KMS-11 (cell line): ENCODE data around the gene CAPZB.

ENCODE experiments used
- H2AFZ ChIP-seq: fragments of 200-600 bp; sonication (generic); 2 replicates; pipeline ENCODE4 v1.6.1; 2016; ENCODE audit warnings: antibody characterized with exemption, mixed run types, low read depth
- H3K27ac ChIP-seq: fragments of 200-600 bp; sonication (generic); 2 replicates; pipeline ENCODE4 v1.6.1; 2016; ENCODE audit warnings: mild to moderate bottlenecking, mixed run types
- H3K27me3 ChIP-seq: fragments of 200-600 bp; sonication (generic); 2 replicates; pipeline ENCODE4 v1.6.1; 2017; ENCODE audit warnings: mild to moderate bottlenecking, low read depth, mixed run types, moderate library complexity; ENCODE audit not compliant: insufficient read depth
- H3K36me3 ChIP-seq: fragments of 200-600 bp; sonication (generic); 2 replicates; pipeline ENCODE4 v1.6.1; 2017; ENCODE audit warnings: mild to moderate bottlenecking, mixed run types; ENCODE audit not compliant: insufficient read depth
- H3K4me1 ChIP-seq: fragments of 200-600 bp; sonication (generic); 2 replicates; pipeline ENCODE4 v1.6.1; 2016; ENCODE audit warnings: mild to moderate bottlenecking, low read depth, mixed run types; ENCODE audit not compliant: poor library complexity, severe bottlenecking
- H3K4me2 ChIP-seq: fragments of 200-600 bp; sonication (generic); 2 replicates; pipeline ENCODE4 v1.7.0; 2016; ENCODE audit warnings: mild to moderate bottlenecking, mixed run types
- H3K4me3 ChIP-seq: fragments of 200-600 bp; sonication (generic); IDR thresholded peaks from 2 replicates; pipeline ENCODE4 v1.6.1; 2017; ENCODE audit warnings: low read depth, low read length, mixed read lengths; ENCODE audit not compliant: insufficient read depth
- H3K79me2 ChIP-seq: fragments of 200-600 bp; sonication (generic); 2 replicates; pipeline ENCODE4 v1.6.1; 2016; ENCODE audit warnings: low read depth, mixed run types; ENCODE audit not compliant: insufficient read depth
- H3K9ac ChIP-seq: fragments of 200-600 bp; sonication (generic); 2 replicates; pipeline ENCODE4 v1.6.1; 2016; ENCODE audit warnings: mild to moderate bottlenecking, mixed run types
- H4K20me1 ChIP-seq: fragments of 200-600 bp; sonication (generic); 2 replicates; pipeline ENCODE4 v1.6.1; 2016; ENCODE audit warnings: mild to moderate bottlenecking, mixed run types; ENCODE audit not compliant: insufficient read depth
- CTCF ChIP-seq: fragments of 200-600 bp; sonication (generic); conservative IDR thresholded peaks from 2 replicates; pipeline ENCODE4 v1.6.1; 2017; ENCODE audit warnings: low read depth, mild to moderate bottlenecking, antibody characterized with exemption, low read length, moderate library complexity, mixed read lengths

Gene CAPZB

DNA sequence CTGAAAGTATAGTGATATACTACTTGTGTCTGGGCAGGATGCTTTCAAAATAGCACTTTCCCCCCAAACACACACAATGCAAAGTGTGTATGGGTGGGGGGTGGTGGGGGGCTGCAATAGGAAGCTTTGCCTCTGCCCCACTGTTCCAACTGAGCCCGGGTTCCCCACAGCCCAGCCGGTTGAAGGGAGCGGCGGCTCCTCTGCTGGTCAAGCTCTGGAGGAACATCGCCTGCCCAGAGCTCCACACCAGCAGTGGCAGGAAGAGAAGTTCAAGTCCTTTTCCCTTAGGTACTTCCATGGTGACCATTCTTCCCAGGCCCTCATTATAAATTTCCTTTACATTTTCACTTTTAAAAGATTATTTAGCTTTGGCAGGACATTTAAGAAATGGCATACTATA lies 74.9 kb downstream of the CAPZB start:
- TF ChIP-seq CTCF: no peak
- Histone ChIP-seq H3K36me3 (no peaks in the 10 kb centered on the region), H3K27ac (no peak overlapping the region), H2AFZ (no peak overlapping the region), H3K4me2 (no peak overlapping the region), H3K4me3 (no peak overlapping the region), H3K27me3 (no peaks in the 10 kb centered on the region), H3K79me2 (peaks cover 4% of the 10 kb centered on the region; the same call in 1 of the 2 replicates), H3K9ac (no peak overlapping the region), H3K4me1 (no peaks in the 10 kb centered on the region), H4K20me1 (0 out of 2 replicates have a peak, but pooled peaks cover 3% of the 10 kb centered on the region)

DNA sequence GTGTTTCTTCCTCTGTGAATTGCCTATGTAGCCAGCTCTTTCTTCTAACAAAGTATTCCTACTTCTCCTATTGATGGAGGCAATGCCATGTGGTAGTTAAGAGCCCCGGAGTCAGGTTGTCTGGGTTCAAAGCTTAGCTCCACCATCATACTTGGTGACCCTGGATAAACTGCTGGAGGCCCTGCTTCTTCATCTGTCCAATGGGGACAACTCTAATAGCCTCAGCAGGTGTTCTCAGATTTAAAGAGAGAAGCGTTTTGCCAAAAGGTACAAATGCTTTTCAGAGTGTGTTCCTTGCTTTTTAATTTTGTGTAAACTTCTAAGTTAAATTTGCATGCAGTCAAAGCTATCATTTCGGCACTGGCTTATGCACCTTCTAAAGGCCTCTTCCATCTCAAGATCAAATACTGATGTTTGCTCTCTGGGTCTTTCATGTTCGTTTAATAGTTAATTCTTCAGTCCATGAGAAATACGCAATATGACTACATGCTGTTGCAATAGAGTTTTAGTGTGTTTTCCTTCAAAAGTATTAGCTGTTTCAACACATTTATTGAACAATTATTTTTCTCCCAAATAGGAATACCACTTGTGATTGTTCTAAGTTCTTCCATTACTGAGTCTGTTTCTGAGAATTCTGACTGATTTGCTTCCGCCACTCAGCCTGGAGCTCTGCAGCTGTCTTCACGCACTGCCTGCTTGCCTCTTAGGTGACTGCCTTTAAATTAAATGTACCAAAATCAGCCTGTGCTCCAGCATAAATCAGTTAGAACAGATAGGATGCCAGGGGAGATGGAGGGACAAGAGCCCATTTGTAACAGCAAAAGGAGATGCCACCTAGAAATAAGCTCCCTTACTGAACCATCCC lies 75.6 kb downstream of the CAPZB start:
- H3K4me1 ChIP-seq: no peaks in the 10 kb centered on the region

DNA sequence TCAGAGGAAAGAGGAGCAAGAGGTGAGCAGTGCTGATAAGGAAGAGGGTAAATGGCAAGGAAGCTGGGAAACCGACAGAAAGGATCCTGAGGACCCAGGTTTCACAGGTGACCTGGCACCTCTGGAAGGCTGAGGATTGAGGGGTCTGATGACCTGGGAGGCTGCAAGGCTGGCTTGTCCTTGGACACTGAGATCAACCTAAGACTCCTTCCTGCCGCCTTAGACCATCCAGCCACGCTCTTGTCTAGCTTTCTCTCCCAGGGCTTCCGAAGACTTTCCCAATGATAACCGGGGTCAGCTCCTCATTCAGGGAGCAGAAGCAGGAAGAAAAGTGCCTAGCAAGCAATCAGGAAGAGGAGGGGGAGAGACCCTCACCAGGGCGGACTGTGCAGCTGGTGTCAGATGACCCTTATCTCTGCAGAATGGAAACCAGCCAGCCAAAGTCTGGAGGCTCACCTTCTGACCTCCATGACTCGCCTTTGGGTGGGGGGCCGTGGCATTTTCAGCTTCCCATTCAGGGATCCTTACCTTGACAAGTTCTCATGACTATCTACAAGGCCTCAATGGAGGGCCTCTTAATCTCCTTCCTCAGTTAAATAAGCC lies 77.7 kb downstream of the CAPZB start:
- H4K20me1 ChIP-seq: no peaks in the 10 kb centered on the region
- H2AFZ ChIP-seq: no peak overlapping the region
- no peak overlapping the region for H3K4me3 ChIP-seq
- H3K27me3 ChIP-seq: no peaks in the 10 kb centered on the region
- peaks cover 4% of the 10 kb centered on the region; the same call in 1 of the 2 replicates for H3K79me2 ChIP-seq
- TF ChIP-seq CTCF: no peak
- H3K36me3 ChIP-seq: no peaks in the 10 kb centered on the region
- H3K4me2 ChIP-seq: no peak overlapping the region
- no peak overlapping the region for H3K27ac ChIP-seq
- no peak overlapping the region for H3K9ac ChIP-seq
- H3K4me1 ChIP-seq: no peaks in the 10 kb centered on the region

More for the DNA sequence above, 75.6 kb downstream of the CAPZB start:
- no peak for TF ChIP-seq CTCF
- Histone ChIP-seq H3K4me2 (no peak overlapping the region), H3K4me3 (no peak overlapping the region), H3K27ac (no peak overlapping the region), H2AFZ (no peak overlapping the region), H3K79me2 (peaks cover 4% of the 10 kb centered on the region; the same call in 1 of the 2 replicates), H4K20me1 (0 out of 2 replicates have a peak, but pooled peaks cover 3% of the 10 kb centered on the region), H3K9ac (no peak overlapping the region), H3K36me3 (no peaks in the 10 kb centered on the region), H3K27me3 (no peaks in the 10 kb centered on the region)

DNA sequence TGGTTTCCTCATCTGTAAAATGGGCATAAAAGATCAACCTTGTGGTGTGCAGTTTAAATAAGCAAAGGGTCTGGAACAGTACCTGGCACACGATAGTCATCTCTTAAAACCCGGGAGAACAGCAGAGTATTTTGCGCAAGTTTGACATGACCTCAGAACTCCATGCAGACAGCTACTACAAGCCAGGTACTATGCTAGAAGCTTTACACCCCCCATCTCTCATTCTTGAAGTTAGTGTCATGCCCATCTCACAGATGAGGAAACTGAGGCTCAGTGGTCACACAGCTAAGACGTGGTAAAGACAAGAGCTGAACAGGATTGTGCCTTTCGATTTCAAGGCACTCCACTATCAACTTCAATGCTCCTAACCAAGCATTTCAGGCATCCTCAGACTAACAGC lies 78.7 kb downstream of the CAPZB start:
- H3K4me2 ChIP-seq: no peak overlapping the region
- no peak overlapping the region for H3K4me3 ChIP-seq
- H2AFZ ChIP-seq: no peak overlapping the region
- no peak for TF ChIP-seq CTCF
- no peaks in the 10 kb centered on the region for H3K36me3 ChIP-seq
- no peaks in the 10 kb centered on the region for H3K4me1 ChIP-seq
- H3K9ac ChIP-seq: no peak overlapping the region
- no peaks in the 10 kb centered on the region for H4K20me1 ChIP-seq
- peaks cover 4% of the 10 kb centered on the region; the same call in 1 of the 2 replicates for H3K79me2 ChIP-seq
- H3K27me3 ChIP-seq: no peaks in the 10 kb centered on the region
- no peak overlapping the region for H3K27ac ChIP-seq
